Measurements from ENCODE around the gene PEX26.
"Not testable (repeated sequence)": the region's sequence is repeated elsewhere in the genome, so short reads cannot be mapped to it uniquely, and the experiment has no call there.

PEX26 gene

GRCh38 chr22:18119409-18120110 is 41.8 kb downstream of the PEX26 start:
- no peak for DNase-seq (ENCODE audit: low read depth, low spot score)

GRCh38 chr22:18120857-18121256 is 43.1 kb downstream of the PEX26 start:
- DNase-seq (ENCODE audit: low read depth, low spot score), result no peak

- DNase-seq (ENCODE audit: low read depth, low spot score), result no peak
Observed at GRCh38 chr22:18121506-18121905, 43.7 kb downstream of the PEX26 start.

- DNase-seq (ENCODE audit: low read depth, low spot score), result no peak
Observed at GRCh38 chr22:18121954-18122554, 44.3 kb downstream of the PEX26 start.

- not testable (repeated sequence) for DNase-seq (ENCODE audit: low read depth, low spot score)
Observed at GRCh38 chr22:18123476-18124025, 45.8 kb downstream of the PEX26 start.

- no peak for DNase-seq (ENCODE audit: low read depth, low spot score)
Observed at GRCh38 chr22:18126606-18127005, 48.8 kb downstream of the PEX26 start.

GRCh38 chr22:18130018-18130417 is 52.2 kb downstream of the PEX26 start:
- DNase-seq (ENCODE audit: low read depth, low spot score), result no peak

GRCh38 chr22:18130699-18131429 is 53.1 kb downstream of the PEX26 start:
- no peak for DNase-seq (ENCODE audit: low read depth, low spot score)

- DNase-seq (ENCODE audit: low read depth, low spot score), result no peak
Observed at GRCh38 chr22:18133452-18133851, 55.7 kb downstream of the PEX26 start.

GRCh38 chr22:18136563-18137320 is 59.0 kb downstream of the PEX26 start:
- DNase-seq (ENCODE audit: low read depth, low spot score), result no peak

GRCh38 chr22:18141004-18141403 is 63.2 kb downstream of the PEX26 start:
- DNase-seq (ENCODE audit: low read depth, low spot score), result not testable (repeated sequence)

GRCh38 chr22:18144105-18144504 is 66.3 kb downstream of the PEX26 start:
- DNase-seq (ENCODE audit: low read depth, low spot score), result no peak

- no peak for DNase-seq (ENCODE audit: low read depth, low spot score)
Observed at GRCh38 chr22:18145676-18146388, 68.0 kb downstream of the PEX26 start.

- DNase-seq (ENCODE audit: low read depth, low spot score), result no peak
Observed at GRCh38 chr22:18146389-18146753, 68.6 kb downstream of the PEX26 start.

- no peak for DNase-seq (ENCODE audit: low read depth, low spot score)
Observed at GRCh38 chr22:18147791-18148190, 70.0 kb downstream of the PEX26 start.

- DNase-seq (ENCODE audit: low read depth, low spot score), result no peak
Observed at GRCh38 chr22:18148293-18148965, 70.6 kb downstream of the PEX26 start.

- DNase-seq (ENCODE audit: low read depth, low spot score), result no peak
Observed at GRCh38 chr22:18152519-18152918, 74.7 kb downstream of the PEX26 start.

GRCh38 chr22:18154821-18155390 is 77.1 kb downstream of the PEX26 start:
- no peak for DNase-seq (ENCODE audit: low read depth, low spot score)

Data from brain pericyte (primary cell).